DOHH2 (cell line): ENCODE results near the gene SLC35F4.

Source experiments
- CTCF ChIP-seq: fragments of 200-600 bp; sonication (generic); IDR thresholded peaks from one replicate; pipeline ENCODE4 v1.5.1; 2014; ENCODE audit warnings: antibody characterized with exemption, mild to moderate bottlenecking, low read depth, low read length; ENCODE audit not compliant: poor library complexity, severe bottlenecking
- EZH2phosphoT487 ChIP-seq: fragments of 200-600 bp; sonication (generic); IDR thresholded peaks from 2 replicates; pipeline ENCODE4 v1.6.1; 2017; ENCODE audit warnings: borderline replicate concordance, mild to moderate bottlenecking, antibody characterized with exemption, low read length, moderate library complexity, mixed read lengths

DNA sequence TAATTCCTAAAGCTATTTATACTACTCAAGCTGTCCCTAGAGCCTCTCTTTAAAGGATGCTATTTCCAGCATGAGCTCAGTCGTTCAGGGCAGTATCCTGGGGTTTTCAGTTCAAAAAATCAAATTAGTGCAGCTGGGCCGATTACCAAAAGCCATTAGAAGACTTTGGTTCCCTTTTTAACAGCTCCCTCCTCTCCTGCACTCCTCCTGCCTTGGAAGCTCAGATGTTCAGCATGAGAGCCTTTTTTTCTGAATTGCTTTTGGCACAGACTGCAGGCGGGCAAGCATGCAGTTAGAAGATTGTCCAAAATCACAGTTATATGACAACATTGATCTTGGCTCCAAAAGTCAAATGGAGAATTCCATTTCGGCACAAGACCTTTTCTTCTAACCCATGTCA lies 179.6 kb downstream of the SLC35F4 start:
- TF ChIP-seq CTCF (no peak), EZH2phosphoT487 (no peak)
